C4-2B (cell line): ENCODE data around the gene CLDN17.

Source experiments
- CTCF ChIP-seq: fragments of 450-650 bp; conservative IDR thresholded peaks from 2 replicates; pipeline ENCODE4 v1.5.1; 2017; ENCODE audit warnings: mild to moderate bottlenecking
- ZFX ChIP-seq: fragments of 450-650 bp; IDR thresholded peaks from 2 replicates; pipeline ENCODE4 v1.6.1; 2017

DNA sequence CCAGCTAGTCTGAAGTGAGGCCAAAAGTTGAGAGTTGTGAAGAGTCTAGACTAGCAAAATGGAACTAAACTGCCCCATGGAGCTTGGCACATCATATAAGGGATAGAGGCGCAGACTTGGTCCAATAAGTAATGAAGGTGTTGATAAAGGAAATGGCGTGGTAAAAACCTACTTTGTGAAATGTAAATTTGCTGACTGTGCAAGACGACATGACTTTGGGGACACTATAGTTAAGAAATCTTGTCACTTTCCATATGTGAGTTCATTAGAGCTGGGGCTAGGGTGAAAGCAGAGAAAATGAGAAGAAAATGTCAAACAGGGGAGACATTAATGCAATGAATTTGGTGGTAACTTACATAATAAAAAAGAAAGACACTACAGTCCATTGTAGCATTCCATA is 50.1 kb downstream of the CLDN17 start:
- TF ChIP-seq CTCF (no peak), ZFX (no peak)
